Measurements from ENCODE around the gene FRMPD3.

Gene FRMPD3

DNA sequence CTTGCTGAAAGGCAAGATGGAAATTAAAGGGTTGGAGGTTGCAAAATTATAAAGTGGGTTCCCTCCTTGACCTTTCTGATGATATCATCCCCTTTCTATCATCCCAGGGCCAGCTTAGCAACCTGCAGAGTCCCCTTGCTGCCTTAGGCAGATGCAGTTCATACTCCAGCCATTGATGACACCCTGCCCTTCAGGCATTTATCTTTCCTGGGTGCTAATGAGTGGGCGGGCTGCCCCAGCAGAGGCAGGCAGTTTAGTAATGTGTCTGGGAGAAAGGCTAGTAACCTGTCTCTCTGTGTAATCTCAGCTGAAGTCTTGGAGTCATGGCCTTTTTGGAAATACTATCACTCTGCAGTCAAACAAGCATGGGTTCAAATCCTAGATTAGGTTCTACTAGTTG is 3.8 kb upstream of the FRMPD3 start:
- peaks cover 5 to 6% of the 10 kb centered on the region in 2 donors for H3K4me1 ChIP-seq (ENCODE audit: control insufficient read depth in 2 of 2, insufficient read depth in 1 of 2, low read depth in 1 of 2, low read length in 2 of 2)
- H2BK12ac ChIP-seq (ENCODE audit: low read length): no peak overlapping the region
- H2BK15ac ChIP-seq (ENCODE audit: low read length): no peak overlapping the region
- no peaks in the 10 kb centered on the region for H3K36me3 ChIP-seq (replicated peaks in 1 of 2; ENCODE audit: control insufficient read depth in 2 of 2, insufficient read depth in 2 of 2, low read length in 2 of 2)
- H2BK5ac ChIP-seq (ENCODE audit: low read length): no peak overlapping the region
- H2BK120ac ChIP-seq (ENCODE audit: low read depth, low read length): no peak overlapping the region
- no peak overlapping the region for H3K9ac ChIP-seq (ENCODE audit: low read depth, low read length, poor library complexity)
- peaks cover 0 to 34% (median 3%) of the 10 kb centered on the region in 3 experiments for H3K27me3 ChIP-seq (ENCODE audit: control insufficient read depth in 3 of 3, insufficient read depth in 3 of 3, low read depth in 1 of 3, low read length in 3 of 3)
- no peak overlapping the region for H4K91ac ChIP-seq (ENCODE audit: low read depth, low read length, poor library complexity)
- H3K14ac ChIP-seq (ENCODE audit: low read length): no peak overlapping the region
- H3K23ac ChIP-seq (ENCODE audit: low read depth, low read length, poor library complexity): no peak overlapping the region
- H3K4me3 ChIP-seq (ENCODE audit: low read length in 2 of 2): no peak overlapping the region
- no peak for DNase-seq (ENCODE audit: low spot score)
- no peak overlapping the region for H3K27ac ChIP-seq (replicated peaks; ENCODE audit: low read length)
- H3K9me3 ChIP-seq (replicated peaks in 1 of 2; ENCODE audit: control insufficient read depth in 2 of 2, insufficient read depth in 1 of 2, low read depth in 1 of 2, low read length in 2 of 2): no peaks in the 10 kb centered on the region
- no peak overlapping the region for H3K4ac ChIP-seq (ENCODE audit: low read length)
- H3K79me1 ChIP-seq (ENCODE audit: low read depth, low read length): no peaks in the 10 kb centered on the region
- H3K4me2 ChIP-seq (ENCODE audit: insufficient read depth, low read length, poor library complexity, severe bottlenecking): no peak overlapping the region
- H2AK5ac ChIP-seq (ENCODE audit: low read depth, low read length): no peak overlapping the region
- no CpG with 5 or more reads among the region's 1 CpG for WGBS, 2 donors (ENCODE audit: extremely low coverage in 2 of 2, insufficient read length in 2 of 2, insufficient replicate concordance in 1 of 2)
- no peak overlapping the region for H3K18ac ChIP-seq (ENCODE audit: low read length)
- no peak overlapping the region for H4K8ac ChIP-seq (ENCODE audit: low read depth, low read length)
- H2AFZ ChIP-seq (ENCODE audit: low read length): no peak overlapping the region

DNA sequence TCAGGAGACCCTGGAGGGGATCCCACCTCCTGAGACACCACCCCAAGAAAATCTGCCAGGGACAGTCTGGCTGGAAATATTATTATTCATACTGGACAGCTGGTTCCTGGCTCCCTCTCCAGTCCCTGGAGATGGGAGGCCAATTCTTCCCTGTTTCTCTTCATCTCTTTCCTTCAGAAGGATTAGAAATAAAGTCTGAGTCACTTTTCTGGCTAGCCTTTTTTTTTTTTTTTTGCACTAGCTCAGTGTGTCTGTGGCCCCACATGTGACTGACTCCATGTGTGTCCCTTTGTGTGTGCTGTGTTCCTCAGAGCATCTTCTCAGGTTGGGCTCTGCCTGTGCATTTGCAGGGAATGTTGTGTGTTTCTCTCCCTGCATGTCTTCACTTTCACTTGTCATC is 1.8 kb upstream of the FRMPD3 start:
- H3K4ac ChIP-seq (ENCODE audit: low read length): no peak overlapping the region
- H3K27me3 ChIP-seq (ENCODE audit: control insufficient read depth in 3 of 3, insufficient read depth in 3 of 3, low read depth in 1 of 3, low read length in 3 of 3): peaks cover 0 to 16% (median 5%) of the 10 kb centered on the region in 3 experiments
- peaks cover 8 to 12% of the 10 kb centered on the region in 2 donors for H3K4me1 ChIP-seq (ENCODE audit: control insufficient read depth in 2 of 2, insufficient read depth in 1 of 2, low read depth in 1 of 2, low read length in 2 of 2)
- no peak overlapping the region for H3K4me3 ChIP-seq (ENCODE audit: low read length in 2 of 2)
- H4K91ac ChIP-seq (ENCODE audit: low read depth, low read length, poor library complexity): no peak overlapping the region
- H4K8ac ChIP-seq (ENCODE audit: low read depth, low read length): no peak overlapping the region
- no peak overlapping the region for H2BK15ac ChIP-seq (ENCODE audit: low read length)
- H2BK120ac ChIP-seq (ENCODE audit: low read depth, low read length): no peak overlapping the region
- peak overlapping the region; percentile 83 for H2AFZ ChIP-seq (ENCODE audit: low read length)
- no peak overlapping the region for H3K14ac ChIP-seq (ENCODE audit: low read length)
- no peak overlapping the region for H3K23ac ChIP-seq (ENCODE audit: low read depth, low read length, poor library complexity)
- H3K9me3 ChIP-seq (replicated peaks in 1 of 2; ENCODE audit: control insufficient read depth in 2 of 2, insufficient read depth in 1 of 2, low read depth in 1 of 2, low read length in 2 of 2): no peaks in the 10 kb centered on the region
- no peak overlapping the region for H3K18ac ChIP-seq (ENCODE audit: low read length)
- H3K4me2 ChIP-seq (ENCODE audit: insufficient read depth, low read length, poor library complexity, severe bottlenecking): no peak overlapping the region
- H2AK5ac ChIP-seq (ENCODE audit: low read depth, low read length): no peak overlapping the region
- H2BK5ac ChIP-seq (ENCODE audit: low read length): no peak overlapping the region
- no peaks in the 10 kb centered on the region for H3K79me1 ChIP-seq (ENCODE audit: low read depth, low read length)
- no peak overlapping the region for H3K27ac ChIP-seq (replicated peaks; ENCODE audit: low read length)
- DNase-seq (ENCODE audit: low spot score): no peak
- no peak overlapping the region for H2BK12ac ChIP-seq (ENCODE audit: low read length)
- H3K9ac ChIP-seq (ENCODE audit: low read depth, low read length, poor library complexity): no peak overlapping the region
- no peaks in the 10 kb centered on the region for H3K36me3 ChIP-seq (replicated peaks in 1 of 2; ENCODE audit: control insufficient read depth in 2 of 2, insufficient read depth in 2 of 2, low read length in 2 of 2)

DNA sequence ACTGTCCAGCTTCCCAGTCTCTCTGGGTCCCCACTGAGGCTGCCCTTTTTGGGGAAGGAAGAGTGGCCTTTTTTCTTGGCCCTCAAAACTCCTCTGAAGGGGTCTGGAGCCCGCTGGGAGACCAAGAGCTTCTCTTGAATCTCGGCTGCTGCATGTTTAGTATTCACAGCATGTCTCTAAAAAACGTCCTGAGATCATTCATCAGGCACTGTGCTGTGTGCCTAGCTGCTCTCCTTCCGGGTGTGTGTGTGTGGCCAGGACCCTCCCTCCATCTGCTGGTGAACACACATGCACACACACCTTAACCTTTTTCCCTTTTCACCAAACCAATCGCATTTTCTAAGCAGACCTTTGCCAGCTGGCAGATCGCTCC is 841 bp upstream of the FRMPD3 start:
- H3K9me3 ChIP-seq (replicated peaks in 1 of 2; ENCODE audit: control insufficient read depth in 2 of 2, insufficient read depth in 1 of 2, low read depth in 1 of 2, low read length in 2 of 2): no peaks in the 10 kb centered on the region
- peak overlapping the region; percentile 83 for H2AFZ ChIP-seq (ENCODE audit: low read length)
- H3K4me2 ChIP-seq (ENCODE audit: insufficient read depth, low read length, poor library complexity, severe bottlenecking): peak overlapping the region; percentile 66
- no peak overlapping the region for H4K8ac ChIP-seq (ENCODE audit: low read depth, low read length)
- H3K4ac ChIP-seq (ENCODE audit: low read length): no peak overlapping the region
- no peak overlapping the region for H2BK120ac ChIP-seq (ENCODE audit: low read depth, low read length)
- no peak for DNase-seq (ENCODE audit: low spot score)
- no peak overlapping the region for H3K23ac ChIP-seq (ENCODE audit: low read depth, low read length, poor library complexity)
- H2BK5ac ChIP-seq (ENCODE audit: low read length): no peak overlapping the region
- no peak overlapping the region for H2AK5ac ChIP-seq (ENCODE audit: low read depth, low read length)
- no peaks in the 10 kb centered on the region for H3K79me1 ChIP-seq (ENCODE audit: low read depth, low read length)
- no CpG with 5 or more reads among the region's 6 CpGs for WGBS, 2 donors (ENCODE audit: extremely low coverage in 2 of 2, insufficient read length in 2 of 2, insufficient replicate concordance in 1 of 2)
- H3K4me1 ChIP-seq (ENCODE audit: control insufficient read depth in 2 of 2, insufficient read depth in 1 of 2, low read depth in 1 of 2, low read length in 2 of 2): peaks cover 8 to 12% of the 10 kb centered on the region in 2 donors
- no peak overlapping the region for H2BK15ac ChIP-seq (ENCODE audit: low read length)
- no peak overlapping the region for H3K9ac ChIP-seq (ENCODE audit: low read depth, low read length, poor library complexity)
- H2BK12ac ChIP-seq (ENCODE audit: low read length): no peak overlapping the region
- H3K36me3 ChIP-seq (replicated peaks in 1 of 2; ENCODE audit: control insufficient read depth in 2 of 2, insufficient read depth in 2 of 2, low read length in 2 of 2): no peaks in the 10 kb centered on the region
- no peak overlapping the region for H3K27ac ChIP-seq (replicated peaks; ENCODE audit: low read length)
- no peak overlapping the region for H4K91ac ChIP-seq (ENCODE audit: low read depth, low read length, poor library complexity)
- peaks cover 0 to 7% (median 5%) of the 10 kb centered on the region in 3 experiments for H3K27me3 ChIP-seq (ENCODE audit: control insufficient read depth in 3 of 3, insufficient read depth in 3 of 3, low read depth in 1 of 3, low read length in 3 of 3)
- no peak overlapping the region for H3K14ac ChIP-seq (ENCODE audit: low read length)
- peak overlapping the region; percentile 53 to 79 for H3K4me3 ChIP-seq (ENCODE audit: low read length in 2 of 2)
- no peak overlapping the region for H3K18ac ChIP-seq (ENCODE audit: low read length)

DNA sequence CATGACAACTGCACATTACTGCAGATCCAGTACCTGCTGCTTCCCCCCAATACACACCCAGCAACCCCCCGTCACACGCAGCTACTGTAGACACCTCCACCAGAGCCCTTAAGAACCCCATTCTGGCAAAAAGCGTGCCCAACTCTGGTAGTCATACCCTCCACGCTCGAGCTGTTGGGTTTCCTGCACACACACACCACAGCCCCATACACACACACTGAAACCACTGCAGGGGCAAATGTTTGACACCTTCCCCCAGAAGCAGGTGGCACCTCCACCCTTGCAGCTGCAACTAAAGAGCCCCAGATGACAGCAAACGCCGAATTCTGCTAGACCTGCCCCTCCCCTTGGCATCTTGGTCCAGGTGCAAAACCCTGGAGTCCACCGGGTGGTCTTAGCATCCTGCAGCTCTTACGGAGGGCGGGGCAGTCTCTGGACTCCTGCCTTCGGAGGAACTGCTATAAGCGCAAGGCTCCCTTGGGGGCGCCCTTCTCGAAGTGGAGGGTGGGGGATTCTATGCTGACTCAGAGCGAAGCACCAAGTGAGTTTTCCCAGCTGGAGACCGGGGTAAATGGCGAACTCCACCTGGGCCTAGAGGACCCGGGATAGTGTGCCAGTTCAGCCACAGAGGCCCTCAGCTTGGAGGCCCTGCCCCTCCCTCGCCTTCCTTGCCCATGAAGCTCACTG is 1.5 kb downstream of the FRMPD3 start:
- H3K9me3 ChIP-seq (replicated peaks in 1 of 2; ENCODE audit: control insufficient read depth in 2 of 2, insufficient read depth in 1 of 2, low read depth in 1 of 2, low read length in 2 of 2): no peaks in the 10 kb centered on the region
- no peak overlapping the region for H2AK5ac ChIP-seq (ENCODE audit: low read depth, low read length)
- no peak overlapping the region for H4K8ac ChIP-seq (ENCODE audit: low read depth, low read length)
- no peak overlapping the region for H2AFZ ChIP-seq (ENCODE audit: low read length)
- WGBS, 2 donors (ENCODE audit: extremely low coverage in 2 of 2, insufficient read length in 2 of 2, insufficient replicate concordance in 1 of 2): no CpG with 5 or more reads among the region's 19 CpGs
- H2BK120ac ChIP-seq (ENCODE audit: low read depth, low read length): no peak overlapping the region
- H3K27me3 ChIP-seq (ENCODE audit: control insufficient read depth in 3 of 3, insufficient read depth in 3 of 3, low read depth in 1 of 3, low read length in 3 of 3): peaks cover 0 to 5% (median 0%) of the 10 kb centered on the region in 3 experiments
- peak overlapping the region; percentile 53 to 76 for H3K4me3 ChIP-seq (ENCODE audit: low read length in 2 of 2)
- H2BK12ac ChIP-seq (ENCODE audit: low read length): no peak overlapping the region
- H3K27ac ChIP-seq (replicated peaks; ENCODE audit: low read length): no peak overlapping the region
- no peak overlapping the region for H3K14ac ChIP-seq (ENCODE audit: low read length)
- H3K4me1 ChIP-seq (ENCODE audit: control insufficient read depth in 2 of 2, insufficient read depth in 1 of 2, low read depth in 1 of 2, low read length in 2 of 2): peaks cover 6 to 12% of the 10 kb centered on the region in 2 donors
- H2BK5ac ChIP-seq (ENCODE audit: low read length): no peak overlapping the region
- no peak overlapping the region for H2BK15ac ChIP-seq (ENCODE audit: low read length)
- no peak overlapping the region for H3K4ac ChIP-seq (ENCODE audit: low read length)
- H3K79me1 ChIP-seq (ENCODE audit: low read depth, low read length): no peaks in the 10 kb centered on the region
- no peak overlapping the region for H4K91ac ChIP-seq (ENCODE audit: low read depth, low read length, poor library complexity)
- no peak overlapping the region for H3K9ac ChIP-seq (ENCODE audit: low read depth, low read length, poor library complexity)
- no peak overlapping the region for H3K18ac ChIP-seq (ENCODE audit: low read length)
- no peak overlapping the region for H3K23ac ChIP-seq (ENCODE audit: low read depth, low read length, poor library complexity)
- DNase-seq (ENCODE audit: low spot score): peak; percentile 46
- peak overlapping the region; percentile 73 for H3K4me2 ChIP-seq (ENCODE audit: insufficient read depth, low read length, poor library complexity, severe bottlenecking)
- no peaks in the 10 kb centered on the region for H3K36me3 ChIP-seq (replicated peaks in 1 of 2; ENCODE audit: control insufficient read depth in 2 of 2, insufficient read depth in 2 of 2, low read length in 2 of 2)
